IMR-90 (cell line): ENCODE data around the gene MTMR8. TPM values are rescaled to one million over a fixed set of nuclear protein-coding genes. Genes with fewer than 3 reads are reported as not detected.

Experiments used
- ATAC-seq: fragments of 200-7000 bp; cut with Tn5 transposase; 2 replicates; pipeline ENCODE4 v1.9.1; 2020; ENCODE audit warnings: low read depth, mild to moderate bottlenecking, moderate library complexity
- BruUV-seq: library from RNA; stranded (reverse); fragments of 400-500 nt; replicated peaks from 2 replicates; lab custom pipeline; 2021; lab: Mats Ljungman, UMichigan
- CTCF ChIA-PET: fragments of 300-600 bp; formaldehyde crosslinking; extraction: SDS; loops from one replicate; lab custom pipeline; 2021; ENCODE audit warnings: antibody characterized with exemption; lab: Yijun Ruan, JAX
- POLR2A ChIA-PET: fragments of 300-600 bp; sonication (Branson Sonifier 250); formaldehyde crosslinking; loops from one replicate; lab custom pipeline; 2022; ENCODE audit warnings: antibody characterized with exemption; ENCODE audit not compliant: unreplicated experiment; lab: Charles Lee
- DNase-seq: peaks from one replicate; pipeline ENCODE4 v3.0.0; 2013
- H2AFZ ChIP-seq: replicated peaks from 2 replicates; pipeline ENCODE3; 2013; ENCODE audit warnings: low read length, mild to moderate bottlenecking; ENCODE audit not compliant: poor library complexity
- H2AK5ac ChIP-seq: 2 replicates; pipeline ENCODE4 v1.6.1; 2013; ENCODE audit warnings: low read depth, low read length, inconsistent platforms
- H2AK9ac ChIP-seq: replicated peaks from 2 replicates; pipeline ENCODE3; 2013; ENCODE audit warnings: mild to moderate bottlenecking, low read depth, low read length, moderate library complexity; ENCODE audit not compliant: poor library complexity
- H2BK120ac ChIP-seq: 2 replicates; pipeline ENCODE4 v1.6.1; 2013; ENCODE audit warnings: low read depth, low read length, inconsistent platforms
- H2BK15ac ChIP-seq: 3 replicates; pipeline ENCODE4 v1.6.1; 2013; ENCODE audit warnings: low read depth, low read length, inconsistent platforms
- H2BK20ac ChIP-seq: 2 replicates; pipeline ENCODE4 v1.6.1; 2013; ENCODE audit warnings: low read depth, mild to moderate bottlenecking, inconsistent platforms, low read length, moderate library complexity
- H2BK5ac ChIP-seq: 2 replicates; pipeline ENCODE4 v1.6.1; 2013; ENCODE audit warnings: mild to moderate bottlenecking, low read depth, low read length, inconsistent platforms; ENCODE audit not compliant: poor library complexity, severe bottlenecking
- H3K14ac ChIP-seq: replicated peaks from 2 replicates; pipeline ENCODE4 v1.6.1; 2013; ENCODE audit warnings: low read depth, low read length, inconsistent platforms
- H3K18ac ChIP-seq: 2 replicates; pipeline ENCODE4 v1.6.1; 2013; ENCODE audit warnings: low read depth, low read length, control low read depth
- H3K23ac ChIP-seq: 2 replicates; pipeline ENCODE4 v1.6.1; 2013; ENCODE audit warnings: low read depth, low read length, inconsistent platforms
- H3K27ac ChIP-seq: 2 replicates; pipeline ENCODE4 v1.5.1; 2013; ENCODE audit warnings: mild to moderate bottlenecking, control low read depth, low read length; ENCODE audit not compliant: insufficient read depth
- H3K27me3 ChIP-seq: 2 replicates; pipeline ENCODE4 v1.6.1; 2013; ENCODE audit warnings: low read length; ENCODE audit not compliant: control insufficient read depth, insufficient read depth
- H3K36me3 ChIP-seq: 2 replicates; pipeline ENCODE4 v1.6.1; 2013; ENCODE audit warnings: low read length, mixed read lengths; ENCODE audit not compliant: control insufficient read depth, insufficient read depth
- H3K4ac ChIP-seq: 2 replicates; pipeline ENCODE4 v1.6.1; 2013; ENCODE audit warnings: low read depth, low read length, inconsistent platforms
- H3K4me1 ChIP-seq: 2 replicates; pipeline ENCODE4 v1.6.1; 2013; ENCODE audit warnings: low read length, mixed read lengths; ENCODE audit not compliant: control insufficient read depth, insufficient read depth
- H3K4me2 ChIP-seq: 2 replicates; pipeline ENCODE4 v1.6.1; 2013; ENCODE audit warnings: low read depth, mild to moderate bottlenecking, control low read depth, low read length, moderate library complexity
- H3K4me3 ChIP-seq: 2 replicates; pipeline ENCODE4 v1.5.1; 2013; ENCODE audit warnings: low read depth, mild to moderate bottlenecking, control low read depth, low read length, moderate library complexity; ENCODE audit not compliant: insufficient read depth
- H3K56ac ChIP-seq: 2 replicates; pipeline ENCODE4 v1.6.1; 2013; ENCODE audit warnings: low read length, inconsistent platforms; ENCODE audit not compliant: insufficient read depth; ENCODE audit errors: extremely low read depth
- H3K79me1 ChIP-seq, 2 experiments: 2 replicates each; pipeline ENCODE4 v1.6.1; 2013; ENCODE audit warnings: low read length in 2 of 2, inconsistent platforms in 1 of 2, low read depth in 1 of 2
- H3K9ac ChIP-seq: 2 replicates; pipeline ENCODE4 v1.6.1; 2013; ENCODE audit warnings: low read depth, low read length, control low read depth
- H3K9me1 ChIP-seq: 2 replicates; pipeline ENCODE4 v1.6.1; 2013; ENCODE audit warnings: low read length, inconsistent platforms; ENCODE audit not compliant: insufficient read depth
- H3K9me3 ChIP-seq: 2 replicates; pipeline ENCODE4 v1.6.1; 2013; ENCODE audit warnings: low read length; ENCODE audit not compliant: control insufficient read depth, insufficient read depth
- H4K20me1 ChIP-seq: 2 replicates; pipeline ENCODE4 v1.6.1; 2013; ENCODE audit warnings: low read length, inconsistent platforms; ENCODE audit not compliant: insufficient read depth
- H4K5ac ChIP-seq: 2 replicates; pipeline ENCODE4 v1.6.1; 2013; ENCODE audit warnings: mild to moderate bottlenecking, low read depth, low read length, control low read depth
- H4K8ac ChIP-seq, 2 experiments: 2 replicates each; pipeline ENCODE4 v1.6.1; 2013; ENCODE audit warnings: low read depth in 2 of 2, low read length in 2 of 2, control low read depth in 1 of 2, inconsistent platforms in 1 of 2
- H4K91ac ChIP-seq: 2 replicates; pipeline ENCODE4 v1.6.1; 2013; ENCODE audit warnings: low read depth, low read length, inconsistent platforms; ENCODE audit not compliant: insufficient read depth
- POLR2A ChIP-seq: IDR thresholded peaks from 2 replicates; pipeline ENCODE4 v1.6.1; 2012; ENCODE audit warnings: mild to moderate bottlenecking, low read depth, low read length
- RCOR1 ChIP-seq: IDR thresholded peaks from 2 replicates; pipeline ENCODE4 v1.6.1; 2012; ENCODE audit warnings: mild to moderate bottlenecking, low read length, improper control_type of control experiment; ENCODE audit not compliant: insufficient replicate concordance
- USF2 ChIP-seq: fragments of 150-350 bp; IDR thresholded peaks from 2 replicates; pipeline ENCODE4 v1.6.1; 2017; ENCODE audit warnings: mild to moderate bottlenecking, antibody characterized with exemption, low read length, low read depth
- WGBS, 2 experiments: methylation state at CpG; one replicate each; pipeline versions ENCODE4 v1.1.5 to v1.1.7; 2013; ENCODE audit warnings: missing lambda C conversion rate in 2 of 2; ENCODE audit not compliant: insufficient read length in 1 of 2; ENCODE audit errors: extremely low coverage in 2 of 2; 5-methylcytosine and 5-hydroxymethylcytosine counted together
- dilution Hi-C: fragments of 300-500 bp; cut with HindIII; formaldehyde crosslinking; loops from one replicate; pipeline ENCODE4 v1.14.3; 2018; ENCODE audit warnings: low sequenced_read_pairs; ENCODE audit not compliant: unreplicated experiment
- in situ Hi-C: fragments of 300-500 bp; cut with MboI; formaldehyde crosslinking; loops from 3 replicates; pipeline ENCODE4 v1.14.3; 2019; ENCODE audit warnings: low sequenced_read_pairs, inconsistent platforms, mixed read lengths
- intact Hi-C: fragments of 100-400 bp; cut with micrococcal nuclease; formaldehyde crosslinking; loops from 2 replicates; pipeline ENCODE4 v1.10.0; 2022
- polyA plus RNA-seq, 3 experiments: library from polyadenylated mRNA; depleted of rRNA; stranded (reverse); fragments of >200 nt; gene quantifications; 2 replicates each; pipeline ENCODE4 v1.2.3, GENCODE V29; 2012; ENCODE audit warnings: low replicate concordance in 1 of 3
- total RNA-seq: library from RNA; depleted of rRNA; stranded (reverse); fragments of >200 nt; gene quantifications from 2 replicates; pipeline ENCODE4 v1.2.3, GENCODE V29; 2012

Gene MTMR8
- total and polyA plus RNA-seq, 2 of the 4 experiments (the other 2 are of a cell fraction) = not detected

GRCh38 chrX:64350521-64350920, 44.7 kb downstream of the MTMR8 start:
- dilution Hi-C loops = no loop called here

More at GRCh38 chrX:64350521-64350920, 44.7 kb downstream of the MTMR8 start:
- Histone ChIP-seq H3K18ac (no peak overlapping the region), H2BK15ac (no peak overlapping the region), H3K4me3 (no peak overlapping the region), H3K56ac (no peak overlapping the region), H3K4ac (no peak overlapping the region), H4K91ac (no peak overlapping the region), H4K8ac (no peak overlapping the region), H2BK5ac (no peak overlapping the region), H2AFZ (no peak overlapping the region), H3K4me1 (no peaks in the 10 kb centered on the region), H3K4me2 (no peak overlapping the region), H3K9me3 (no peaks in the 10 kb centered on the region), H3K9ac (no peak overlapping the region), H3K27ac (no peak overlapping the region), H4K20me1 (no peaks in the 10 kb centered on the region), H3K23ac (no peak overlapping the region), H2BK20ac (no peak overlapping the region), H2AK9ac (no peak overlapping the region), H3K27me3 (no peaks in the 10 kb centered on the region), H4K5ac (no peak overlapping the region), H2AK5ac (no peak overlapping the region), H2BK120ac (no peak overlapping the region), H3K14ac (no peak overlapping the region), H3K9me1 (no peaks in the 10 kb centered on the region), H3K36me3 (no peaks in the 10 kb centered on the region), H3K79me1 (no peaks in the 10 kb centered on the region)
- intact Hi-C loops (no loop called here), in situ Hi-C loops (no loop called here)
- WGBS, 2 experiments = no CpG with 5 or more reads among the region's 1 CpG
- TF ChIP-seq RCOR1 (no peak), POLR2A (no peak), USF2 (no peak)
- ATAC-seq (no peak), DNase-seq (no peak)
- CTCF ChIA-PET = no interaction called here
- no TSS peak for BruUV-seq
- POLR2A ChIA-PET = no interaction called here
